ENCODE measurements around the gene CD53.

CD53 gene

DNA sequence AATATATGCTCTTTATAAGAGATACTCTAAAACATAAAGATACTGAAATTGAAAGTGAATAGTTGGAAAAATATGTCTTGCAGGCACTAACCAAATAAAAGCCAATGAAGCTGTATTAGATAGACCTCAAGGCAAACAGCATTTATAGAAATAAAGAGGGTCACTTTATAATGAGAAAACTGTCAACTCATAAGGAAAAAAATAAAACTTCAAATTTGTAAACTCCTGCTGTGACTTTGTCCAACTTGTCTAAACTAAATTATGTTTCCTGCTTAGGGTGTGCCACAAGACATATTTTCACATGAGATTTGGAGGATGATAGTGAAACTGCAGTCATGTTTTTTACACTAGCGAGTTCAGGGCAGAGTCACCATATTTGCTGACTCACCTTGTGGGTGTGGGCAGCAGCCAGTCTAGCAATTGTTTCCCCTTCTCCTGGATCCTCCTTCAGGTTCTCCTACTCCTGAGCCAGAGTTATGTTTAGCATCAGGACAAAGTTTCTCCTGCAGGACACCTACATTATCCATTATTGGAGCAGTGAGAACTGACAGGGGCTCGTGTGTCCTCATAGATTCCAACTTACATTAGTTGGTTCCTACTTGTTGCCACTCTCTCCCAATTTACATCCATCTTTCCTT is 43.8 kb downstream of the CD53 start:
- H4K20me1 ChIP-seq (ENCODE audit: insufficient read depth, low read length) = no peaks in the 10 kb centered on the region
- no peaks in the 10 kb centered on the region for H3K36me3 ChIP-seq (ENCODE audit: insufficient read depth, low read length)
- H3K79me2 ChIP-seq (ENCODE audit: insufficient read depth, low read length) = no peaks in the 10 kb centered on the region
- peak overlapping the region in 1 of 2 experiments; percentile 22; a peak in 2 of 4 replicates for H3K4me3 ChIP-seq (ENCODE audit: low read depth in 1 of 2, low read length in 2 of 2)
- no peaks in the 10 kb centered on the region for H3K27me3 ChIP-seq (ENCODE audit: insufficient read depth, low read length, poor library complexity)
- H3K9ac ChIP-seq (ENCODE audit: low read depth, low read length) = peak overlapping the region; percentile 23
- ATAC-seq (ENCODE audit: insufficient read depth, low read depth) (peak; percentile 96), DNase-seq (peak; percentile 65)
- peak overlapping the region; percentile 58 for H2AFZ ChIP-seq (ENCODE audit: low read depth, low read length)
- peaks cover 18% of the 10 kb centered on the region for H3K4me1 ChIP-seq (ENCODE audit: insufficient read depth, low read length)
- peak overlapping the region; percentile 59 for H3K4me2 ChIP-seq (ENCODE audit: insufficient read depth, low read length)
- H3K9me3 ChIP-seq (ENCODE audit: insufficient read depth, low read length, severe bottlenecking) = no peaks in the 10 kb centered on the region
- TF ChIP-seq EZH2 (IDR thresholded peaks at IDR 0.05; ENCODE audit: borderline replicate concordance, low read depth, low read length, severe bottlenecking) = no peak
- TF ChIP-seq, protein P1, sequence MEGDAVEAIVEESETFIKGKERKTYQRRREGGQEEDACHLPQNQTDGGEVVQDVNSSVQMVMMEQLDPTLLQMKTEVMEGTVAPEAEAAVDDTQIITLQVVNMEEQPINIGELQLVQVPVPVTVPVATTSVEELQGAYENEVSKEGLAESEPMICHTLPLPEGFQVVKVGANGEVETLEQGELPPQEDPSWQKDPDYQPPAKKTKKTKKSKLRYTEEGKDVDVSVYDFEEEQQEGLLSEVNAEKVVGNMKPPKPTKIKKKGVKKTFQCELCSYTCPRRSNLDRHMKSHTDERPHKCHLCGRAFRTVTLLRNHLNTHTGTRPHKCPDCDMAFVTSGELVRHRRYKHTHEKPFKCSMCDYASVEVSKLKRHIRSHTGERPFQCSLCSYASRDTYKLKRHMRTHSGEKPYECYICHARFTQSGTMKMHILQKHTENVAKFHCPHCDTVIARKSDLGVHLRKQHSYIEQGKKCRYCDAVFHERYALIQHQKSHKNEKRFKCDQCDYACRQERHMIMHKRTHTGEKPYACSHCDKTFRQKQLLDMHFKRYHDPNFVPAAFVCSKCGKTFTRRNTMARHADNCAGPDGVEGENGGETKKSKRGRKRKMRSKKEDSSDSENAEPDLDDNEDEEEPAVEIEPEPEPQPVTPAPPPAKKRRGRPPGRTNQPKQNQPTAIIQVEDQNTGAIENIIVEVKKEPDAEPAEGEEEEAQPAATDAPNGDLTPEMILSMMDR (IDR thresholded peaks at IDR 0.05; ENCODE audit: borderline replicate concordance, extremely low read depth, low read length, poor library complexity, severe bottlenecking) = no peak
- H3K27ac ChIP-seq (ENCODE audit: low read length) = peak overlapping the region; percentile 62

DNA sequence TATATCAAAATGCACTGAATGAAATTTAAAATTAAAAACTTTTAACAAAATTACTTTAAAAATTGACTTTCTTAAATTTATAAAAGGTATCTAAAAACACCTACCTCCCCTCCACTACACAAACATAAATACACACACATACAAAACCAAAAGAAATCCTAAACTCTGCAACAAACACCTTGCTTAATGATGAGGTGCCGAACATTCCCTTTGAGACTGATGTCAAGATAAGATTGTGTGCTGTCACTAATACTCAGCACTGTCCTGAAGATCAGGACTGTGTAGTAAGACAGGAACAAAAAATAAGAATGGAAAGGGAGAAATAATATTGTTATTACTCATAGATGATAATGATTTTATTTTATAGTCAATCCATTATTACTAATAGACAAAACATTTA is 45.1 kb downstream of the CD53 start:
- H4K20me1 ChIP-seq (ENCODE audit: insufficient read depth, low read length) = no peaks in the 10 kb centered on the region
- DNase-seq (no peak), ATAC-seq (ENCODE audit: insufficient read depth, low read depth) (no peak)
- no peaks in the 10 kb centered on the region for H3K79me2 ChIP-seq (ENCODE audit: insufficient read depth, low read length)
- H3K9me3 ChIP-seq (ENCODE audit: insufficient read depth, low read length, severe bottlenecking) = no peaks in the 10 kb centered on the region
- no peaks in the 10 kb centered on the region for H3K36me3 ChIP-seq (ENCODE audit: insufficient read depth, low read length)
- no peak overlapping the region for H3K4me2 ChIP-seq (ENCODE audit: insufficient read depth, low read length)
- no peaks in the 10 kb centered on the region for H3K27me3 ChIP-seq (ENCODE audit: insufficient read depth, low read length, poor library complexity)
- no peak overlapping the region for H3K27ac ChIP-seq (ENCODE audit: low read length)
- no peak overlapping the region for H3K9ac ChIP-seq (ENCODE audit: low read depth, low read length)
- no peak overlapping the region for H2AFZ ChIP-seq (ENCODE audit: low read depth, low read length)
- H3K4me1 ChIP-seq (ENCODE audit: insufficient read depth, low read length) = peaks cover 18% of the 10 kb centered on the region
- TF ChIP-seq EZH2 (IDR thresholded peaks at IDR 0.05; ENCODE audit: borderline replicate concordance, low read depth, low read length, severe bottlenecking) = no peak
- TF ChIP-seq, protein P1 (IDR thresholded peaks at IDR 0.05; ENCODE audit: borderline replicate concordance, extremely low read depth, low read length, poor library complexity, severe bottlenecking) = no peak
- H3K4me3 ChIP-seq (ENCODE audit: low read depth in 1 of 2, low read length in 2 of 2) = no peak overlapping the region

DNA sequence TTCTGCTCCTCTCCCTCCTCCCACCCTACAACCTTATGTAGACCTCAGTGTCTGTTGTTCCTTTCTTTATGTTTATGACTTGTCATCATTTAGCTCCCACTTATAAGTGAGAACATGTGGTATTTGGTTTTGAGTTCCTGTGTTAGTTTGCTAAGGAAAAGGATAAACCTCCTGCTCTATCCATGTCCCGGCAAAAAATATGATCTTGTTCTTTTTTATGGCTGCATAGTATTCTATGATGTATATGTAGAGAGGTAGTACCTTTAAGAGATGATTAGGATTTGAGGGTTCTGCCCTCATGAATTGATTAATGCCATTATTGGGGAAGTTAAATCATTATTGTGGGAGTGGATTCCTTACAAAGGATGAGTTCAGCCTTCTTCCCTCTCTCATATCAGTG is 49.0 kb downstream of the CD53 start:
- ATAC-seq (ENCODE audit: insufficient read depth, low read depth) (no peak), DNase-seq (no peak)
- no peak for TF ChIP-seq EZH2 (IDR thresholded peaks at IDR 0.05; ENCODE audit: borderline replicate concordance, low read depth, low read length, severe bottlenecking)
- Histone ChIP-seq H3K36me3 (ENCODE audit: insufficient read depth, low read length) (no peaks in the 10 kb centered on the region), H3K4me1 (ENCODE audit: insufficient read depth, low read length) (peaks cover 6% of the 10 kb centered on the region), H3K9ac (ENCODE audit: low read depth, low read length) (no peak overlapping the region), H3K79me2 (ENCODE audit: insufficient read depth, low read length) (no peaks in the 10 kb centered on the region), H4K20me1 (ENCODE audit: insufficient read depth, low read length) (no peaks in the 10 kb centered on the region), H3K4me2 (ENCODE audit: insufficient read depth, low read length) (no peak overlapping the region), H3K27me3 (ENCODE audit: insufficient read depth, low read length, poor library complexity) (no peaks in the 10 kb centered on the region), H3K4me3 (ENCODE audit: low read depth in 1 of 2, low read length in 2 of 2) (no peak overlapping the region), H3K27ac (ENCODE audit: low read length) (no peak overlapping the region), H2AFZ (ENCODE audit: low read depth, low read length) (no peak overlapping the region), H3K9me3 (ENCODE audit: insufficient read depth, low read length, severe bottlenecking) (no peaks in the 10 kb centered on the region)

DNA sequence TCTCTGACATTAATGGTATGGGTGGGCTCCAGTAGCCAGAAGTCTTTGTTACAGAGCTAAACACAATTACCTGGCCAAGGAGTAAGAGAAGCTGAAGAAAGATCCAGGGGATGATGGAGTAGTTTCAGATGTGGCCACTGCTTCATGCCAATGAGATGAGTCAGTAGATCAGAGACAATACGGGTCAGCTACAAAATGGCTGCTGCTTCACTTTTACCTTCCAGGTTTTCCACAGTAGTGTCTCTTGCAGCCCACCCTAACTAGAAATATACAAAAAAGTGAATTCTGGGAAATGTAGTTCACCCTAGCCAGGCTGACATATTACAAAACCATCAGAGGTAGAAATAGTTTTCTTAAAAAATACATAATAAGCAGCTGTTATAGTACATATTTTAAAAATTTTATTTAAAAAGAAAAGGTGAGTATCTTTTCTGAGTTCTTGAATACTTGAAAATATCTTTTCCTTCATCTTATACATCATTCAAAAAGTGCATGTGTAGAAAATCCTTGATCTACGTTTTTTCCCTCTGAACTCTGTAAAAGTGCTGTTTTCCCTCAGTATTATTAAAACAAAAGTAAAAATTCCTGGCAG is 54.6 kb downstream of the CD53 start:
- H3K4me3 ChIP-seq (ENCODE audit: low read depth in 1 of 2, low read length in 2 of 2) = no peak overlapping the region
- DNase-seq = no peak
- H3K27me3 ChIP-seq (ENCODE audit: insufficient read depth, low read length, poor library complexity) = no peaks in the 10 kb centered on the region
- H3K36me3 ChIP-seq (ENCODE audit: insufficient read depth, low read length) = no peaks in the 10 kb centered on the region
- no peak overlapping the region for H3K4me2 ChIP-seq (ENCODE audit: insufficient read depth, low read length)
- no peaks in the 10 kb centered on the region for H3K4me1 ChIP-seq (ENCODE audit: insufficient read depth, low read length)
- no peak overlapping the region for H3K27ac ChIP-seq (ENCODE audit: low read length)
- no peaks in the 10 kb centered on the region for H4K20me1 ChIP-seq (ENCODE audit: insufficient read depth, low read length)
- H2AFZ ChIP-seq (ENCODE audit: low read depth, low read length) = no peak overlapping the region
- no peak for ATAC-seq (ENCODE audit: insufficient read depth, low read depth)
- H3K79me2 ChIP-seq (ENCODE audit: insufficient read depth, low read length) = no peaks in the 10 kb centered on the region
- no peak overlapping the region for H3K9ac ChIP-seq (ENCODE audit: low read depth, low read length)
- no peak for TF ChIP-seq EZH2 (IDR thresholded peaks at IDR 0.05; ENCODE audit: borderline replicate concordance, low read depth, low read length, severe bottlenecking)
- TF ChIP-seq, protein P1 (IDR thresholded peaks at IDR 0.05; ENCODE audit: borderline replicate concordance, extremely low read depth, low read length, poor library complexity, severe bottlenecking) = no peak
- H3K9me3 ChIP-seq (ENCODE audit: insufficient read depth, low read length, severe bottlenecking) = no peaks in the 10 kb centered on the region
